Panc1 (cell line): Measurements from ENCODE around the gene CARNS1. TPM values are rescaled to one million over a fixed set of nuclear protein-coding genes. Genes with fewer than 3 reads are reported as not detected.

Experiments
- ATAC-seq: fragments of 200-7000 bp; cut with Tn5 transposase; 2 replicates; pipeline ENCODE4 v1.9.1; 2020; ENCODE audit warnings: mild to moderate bottlenecking, moderate library complexity
- BruUV-seq: library from RNA; stranded (reverse); fragments of 400-500 nt; replicated peaks from 2 replicates; lab custom pipeline; 2021; lab: Mats Ljungman, UMichigan
- CTCF ChIA-PET: fragments of 300-600 bp; sonication (Branson Sonifier 250); formaldehyde crosslinking; loops from one replicate; lab custom pipeline; 2022; ENCODE audit warnings: antibody characterized with exemption; lab: Charles Lee
- POLR2A ChIA-PET: fragments of 300-600 bp; sonication (Branson Sonifier 250); formaldehyde crosslinking; loops from one replicate; lab custom pipeline; 2022; ENCODE audit warnings: antibody characterized with exemption; lab: Charles Lee
- DNase-seq: peaks from one replicate; pipeline ENCODE4 v3.0.0-alpha.2; 2010; ENCODE audit warnings: low read depth, low spot score
- H3K27ac ChIP-seq: 2 replicates; pipeline ENCODE4 v1.5.1; 2011; ENCODE audit warnings: mild to moderate bottlenecking, low read length, inconsistent platforms
- H3K27me3 ChIP-seq: fragments of 200-500 bp; sonication (Bioruptor generic); 2 replicates; pipeline ENCODE4 v1.6.0; 2014; ENCODE audit warnings: low read length, inconsistent platforms; ENCODE audit not compliant: control insufficient read depth, insufficient read depth
- H3K36me3 ChIP-seq: fragments of 200-500 bp; sonication (Bioruptor generic); 2 replicates; pipeline ENCODE4 v1.5.1; 2014; ENCODE audit warnings: inconsistent platforms, mild to moderate bottlenecking, low read length, moderate library complexity; ENCODE audit not compliant: control insufficient read depth, insufficient read depth
- H3K4me1 ChIP-seq: 2 replicates; pipeline ENCODE4 v1.5.1; 2011; ENCODE audit warnings: inconsistent platforms, mild to moderate bottlenecking, low read length, moderate library complexity; ENCODE audit not compliant: control insufficient read depth, insufficient read depth
- H3K4me3 ChIP-seq, 2 experiments: 2 replicates each; pipeline ENCODE4 v1.5.1; 2011 to 2012; ENCODE audit warnings: low read depth in 2 of 2, low read length in 2 of 2, mild to moderate bottlenecking in 2 of 2, inconsistent platforms in 1 of 2, moderate library complexity in 1 of 2
- H3K9me3 ChIP-seq: fragments of 200-500 bp; sonication (Bioruptor generic); 2 replicates; pipeline ENCODE4 v1.5.1; 2014; ENCODE audit warnings: low read depth, mild to moderate bottlenecking, inconsistent platforms, low read length, moderate library complexity; ENCODE audit not compliant: control insufficient read depth, insufficient read depth
- POLR2AphosphoS5 ChIP-seq: IDR thresholded peaks from 2 replicates; pipeline ENCODE4 v1.6.1; 2012; ENCODE audit warnings: mild to moderate bottlenecking, low read depth, low read length, moderate library complexity
- SIN3A ChIP-seq: IDR thresholded peaks from 2 replicates; pipeline ENCODE4 v1.6.1; 2012; ENCODE audit warnings: low read depth, mild to moderate bottlenecking, low read length, moderate library complexity, borderline replicate concordance; ENCODE audit not compliant: insufficient read depth
- TCF7L2 ChIP-seq: IDR thresholded peaks from 2 replicates; pipeline ENCODE4 v1.6.1; 2011; ENCODE audit warnings: mild to moderate bottlenecking, low read depth, low read length, inconsistent platforms
- in situ Hi-C: cut with HindIII; loops from 2 replicates; pipeline ENCODE4 v1.10.0; 2016; ENCODE audit warnings: low sequenced_read_pairs, low pct_unique_long_range_greater_than_20kb
- intact Hi-C: fragments of 100-400 bp; cut with micrococcal nuclease; formaldehyde crosslinking; loops from one replicate; pipeline ENCODE4 v1.10.0; 2022; ENCODE audit not compliant: unreplicated experiment
- total RNA-seq: library from RNA; stranded (reverse); gene quantifications from one replicate; pipeline ENCODE4 v1.2.1, GENCODE V29; 2021; ENCODE audit not compliant: unreplicated experiment
- TF ChIP-seq, protein P1 (sequence below), 2 experiments: IDR thresholded peaks; 2 replicates each; pipeline ENCODE4 v1.6.1; 2011 to 2012; ENCODE audit warnings: low read depth in 2 of 2, control low read depth in 1 of 2, low read length in 1 of 2, mild to moderate bottlenecking in 1 of 2, moderate library complexity in 1 of 2; ENCODE audit not compliant: insufficient read depth in 1 of 2
- TF ChIP-seq, protein P2 (sequence below): fragments of 450-650 bp; IDR thresholded peaks from 2 replicates; pipeline ENCODE4 v1.5.1; 2017; ENCODE audit warnings: mild to moderate bottlenecking

The CARNS1 gene
- total RNA-seq, 1 experiment from 2014 or later, result 1.0 TPM

- Histone ChIP-seq H3K27me3 (no peaks in the 10 kb centered on the region), H3K4me1 (peaks cover 70% of the 10 kb centered on the region), H3K36me3 (peaks cover 2% of the 10 kb centered on the region; the same call in 1 of the 2 replicates), H3K9me3 (no peaks in the 10 kb centered on the region), H3K4me3 (no peak overlapping the region), H3K27ac (peak overlapping the region; percentile 79; the same call in 1 of the 2 replicates)
- TF ChIP-seq, protein P1, sequence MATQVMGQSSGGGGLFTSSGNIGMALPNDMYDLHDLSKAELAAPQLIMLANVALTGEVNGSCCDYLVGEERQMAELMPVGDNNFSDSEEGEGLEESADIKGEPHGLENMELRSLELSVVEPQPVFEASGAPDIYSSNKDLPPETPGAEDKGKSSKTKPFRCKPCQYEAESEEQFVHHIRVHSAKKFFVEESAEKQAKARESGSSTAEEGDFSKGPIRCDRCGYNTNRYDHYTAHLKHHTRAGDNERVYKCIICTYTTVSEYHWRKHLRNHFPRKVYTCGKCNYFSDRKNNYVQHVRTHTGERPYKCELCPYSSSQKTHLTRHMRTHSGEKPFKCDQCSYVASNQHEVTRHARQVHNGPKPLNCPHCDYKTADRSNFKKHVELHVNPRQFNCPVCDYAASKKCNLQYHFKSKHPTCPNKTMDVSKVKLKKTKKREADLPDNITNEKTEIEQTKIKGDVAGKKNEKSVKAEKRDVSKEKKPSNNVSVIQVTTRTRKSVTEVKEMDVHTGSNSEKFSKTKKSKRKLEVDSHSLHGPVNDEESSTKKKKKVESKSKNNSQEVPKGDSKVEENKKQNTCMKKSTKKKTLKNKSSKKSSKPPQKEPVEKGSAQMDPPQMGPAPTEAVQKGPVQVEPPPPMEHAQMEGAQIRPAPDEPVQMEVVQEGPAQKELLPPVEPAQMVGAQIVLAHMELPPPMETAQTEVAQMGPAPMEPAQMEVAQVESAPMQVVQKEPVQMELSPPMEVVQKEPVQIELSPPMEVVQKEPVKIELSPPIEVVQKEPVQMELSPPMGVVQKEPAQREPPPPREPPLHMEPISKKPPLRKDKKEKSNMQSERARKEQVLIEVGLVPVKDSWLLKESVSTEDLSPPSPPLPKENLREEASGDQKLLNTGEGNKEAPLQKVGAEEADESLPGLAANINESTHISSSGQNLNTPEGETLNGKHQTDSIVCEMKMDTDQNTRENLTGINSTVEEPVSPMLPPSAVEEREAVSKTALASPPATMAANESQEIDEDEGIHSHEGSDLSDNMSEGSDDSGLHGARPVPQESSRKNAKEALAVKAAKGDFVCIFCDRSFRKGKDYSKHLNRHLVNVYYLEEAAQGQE (IDR thresholded peaks at IDR 0.05; ENCODE audit: insufficient read depth in 1 of 2, low read depth in 2 of 2, low read length in 1 of 2), result peak in 1 of 2 experiments; percentile 34; a peak in 1 of 4 replicates
- TF ChIP-seq SIN3A, result no peak
- BruUV-seq, result no TSS peak
- peak; percentile 43 for ATAC-seq
- intact Hi-C loops, result no loop called here
- no peak for DNase-seq
- CTCF ChIA-PET, result interaction anchor here (0.6 to 0.9 kb wide), 3 partner anchors 12 to 26 kb away, joined by 3 read pairs; no protein-coding TSS in a partner anchor
- POLR2A ChIA-PET, result interaction anchor here (0.6 kb wide), 1 partner anchor 64 kb away, joined by 3 read pairs; no protein-coding TSS in a partner anchor
- in situ Hi-C loops, result no loop called here
Observed at GRCh38 chr11:67439321-67440228, 24.1 kb downstream of the CARNS1 start.

GRCh38 chr11:67440229-67441097, 25.0 kb downstream of the CARNS1 start:
- ATAC-seq (no peak), DNase-seq (no peak)
- Histone ChIP-seq H3K36me3 (peaks cover 2% of the 10 kb centered on the region; the same call in 1 of the 2 replicates), H3K27me3 (no peaks in the 10 kb centered on the region), H3K27ac (peak overlapping the region; percentile 45; the same call in 1 of the 2 replicates), H3K4me3 (no peak overlapping the region), H3K9me3 (no peaks in the 10 kb centered on the region), H3K4me1 (peaks cover 64% of the 10 kb centered on the region)
- TF ChIP-seq, protein P2, sequence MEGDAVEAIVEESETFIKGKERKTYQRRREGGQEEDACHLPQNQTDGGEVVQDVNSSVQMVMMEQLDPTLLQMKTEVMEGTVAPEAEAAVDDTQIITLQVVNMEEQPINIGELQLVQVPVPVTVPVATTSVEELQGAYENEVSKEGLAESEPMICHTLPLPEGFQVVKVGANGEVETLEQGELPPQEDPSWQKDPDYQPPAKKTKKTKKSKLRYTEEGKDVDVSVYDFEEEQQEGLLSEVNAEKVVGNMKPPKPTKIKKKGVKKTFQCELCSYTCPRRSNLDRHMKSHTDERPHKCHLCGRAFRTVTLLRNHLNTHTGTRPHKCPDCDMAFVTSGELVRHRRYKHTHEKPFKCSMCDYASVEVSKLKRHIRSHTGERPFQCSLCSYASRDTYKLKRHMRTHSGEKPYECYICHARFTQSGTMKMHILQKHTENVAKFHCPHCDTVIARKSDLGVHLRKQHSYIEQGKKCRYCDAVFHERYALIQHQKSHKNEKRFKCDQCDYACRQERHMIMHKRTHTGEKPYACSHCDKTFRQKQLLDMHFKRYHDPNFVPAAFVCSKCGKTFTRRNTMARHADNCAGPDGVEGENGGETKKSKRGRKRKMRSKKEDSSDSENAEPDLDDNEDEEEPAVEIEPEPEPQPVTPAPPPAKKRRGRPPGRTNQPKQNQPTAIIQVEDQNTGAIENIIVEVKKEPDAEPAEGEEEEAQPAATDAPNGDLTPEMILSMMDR, result no peak
- TF ChIP-seq SIN3A (no peak), POLR2AphosphoS5 (no peak), TCF7L2 (no peak)
- TF ChIP-seq, protein P1 (IDR thresholded peaks at IDR 0.05; ENCODE audit: insufficient read depth in 1 of 2, low read depth in 2 of 2, low read length in 1 of 2), result no peak
- in situ Hi-C loops, result no loop called here
- TSS peak; percentile 65 for BruUV-seq
- ChIA-PET POLR2A (no interaction called here), CTCF (no interaction called here)
- intact Hi-C loops, result no loop called here
